GM18505 (cell line): ENCODE measurements around the gene THADA.
"Not testable (repeated sequence)": the region's sequence is repeated elsewhere in the genome, so short reads cannot be mapped to it uniquely, and the experiment has no call there.

Experiments used
- ATAC-seq: cut with Tn5 transposase; IDR thresholded peaks from one replicate; pipeline ENCODE4 v1.9.1; 2021; ENCODE audit not compliant: unreplicated experiment
- POLR2A ChIP-seq: IDR thresholded peaks from 4 replicates; pipeline ENCODE4 v1.6.1; 2011; ENCODE audit warnings: borderline replicate concordance; ENCODE audit not compliant: insufficient read depth, insufficient read length; ENCODE audit errors: extremely low read depth

The THADA gene

DNA sequence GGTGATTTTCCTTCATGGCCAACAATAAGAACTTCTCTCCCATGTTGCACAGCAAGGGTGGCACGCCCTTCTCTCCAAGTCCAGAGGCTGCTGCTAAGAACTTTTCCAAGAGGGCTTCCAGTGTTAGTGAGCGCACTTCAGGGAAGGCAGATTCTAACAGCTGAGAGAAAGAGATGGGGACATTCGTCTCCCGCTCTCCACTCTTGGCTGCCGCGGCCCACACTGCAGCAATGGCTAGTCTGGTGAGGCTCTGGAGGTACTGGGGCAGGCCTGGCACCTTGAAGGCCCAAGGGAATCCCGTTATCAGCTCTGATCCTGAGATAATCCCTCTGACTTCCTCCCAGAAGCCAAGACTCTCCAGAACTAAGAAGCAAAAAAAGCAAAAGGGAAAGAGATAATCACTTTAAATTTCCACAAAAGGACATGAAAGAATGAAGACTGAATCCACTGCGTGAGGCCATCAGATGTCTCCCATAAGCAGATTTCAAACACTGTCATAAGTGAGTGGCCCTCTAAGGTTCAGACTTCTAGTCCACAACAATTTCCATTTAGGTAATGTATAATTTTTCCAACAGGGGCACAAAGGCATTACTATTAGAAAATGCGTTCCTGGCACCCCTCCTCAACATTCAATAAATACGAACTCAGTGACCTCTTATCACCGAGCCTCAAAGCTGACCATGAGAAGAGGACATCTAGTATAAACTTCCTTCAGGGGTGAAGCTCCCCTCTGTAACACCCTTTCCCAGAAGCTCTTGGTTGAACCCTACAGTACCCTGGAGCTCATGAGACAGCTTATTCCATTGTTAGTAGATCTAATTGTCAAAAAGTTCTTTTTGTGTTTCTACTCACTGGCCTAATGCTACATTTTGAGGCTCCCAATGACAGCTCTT lies 302.7 kb downstream of the THADA start:
- no peak for TF ChIP-seq POLR2A
- no peak for ATAC-seq

- TF ChIP-seq POLR2A, result no peak
- ATAC-seq, result no peak
Observed at GRCh38 chr2:43292297-43292696, 303.5 kb downstream of the THADA start.

- ATAC-seq, result no peak
- TF ChIP-seq POLR2A, result no peak
Observed at GRCh38 chr2:43289331-43289730, 306.5 kb downstream of the THADA start.

DNA sequence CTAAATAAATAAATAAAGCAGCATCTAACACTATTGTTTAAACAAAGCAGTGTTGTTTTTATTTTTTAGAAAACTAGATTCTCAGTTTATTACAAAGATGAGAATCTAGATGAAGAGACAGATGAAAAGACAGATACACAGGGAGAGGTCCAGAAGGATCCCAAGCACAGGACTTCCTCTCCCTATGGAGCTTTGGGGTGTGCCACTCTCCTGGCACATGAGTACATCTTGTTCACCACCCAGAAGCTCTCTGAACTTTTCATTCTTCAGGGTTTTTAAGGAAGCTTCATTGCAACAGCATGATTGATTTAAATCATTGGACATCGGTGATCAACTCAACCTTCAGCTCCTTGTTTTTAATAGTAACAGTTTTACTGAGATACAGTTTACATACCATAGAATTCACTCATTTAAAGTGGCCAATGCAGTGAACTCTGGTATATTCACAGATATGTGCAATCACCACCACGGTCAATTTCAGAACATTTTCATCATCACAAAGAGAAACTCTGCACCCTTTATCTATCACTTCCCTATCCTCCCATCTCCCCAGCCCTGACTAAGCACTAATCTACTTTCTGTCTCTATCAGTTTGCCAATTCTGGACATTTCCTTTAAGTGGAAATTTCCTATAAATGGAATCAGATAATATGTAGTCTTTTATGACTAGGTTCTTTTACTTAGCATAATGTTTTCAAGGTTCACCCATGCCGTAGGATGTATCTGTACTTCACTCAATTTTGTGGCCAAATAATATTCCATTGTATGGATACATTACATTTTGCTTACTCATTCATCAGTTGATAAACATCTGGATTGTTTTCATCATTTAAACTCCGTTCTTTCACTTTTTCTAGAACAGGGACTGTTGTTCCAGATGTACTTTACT lies 307.2 kb downstream of the THADA start:
- TF ChIP-seq POLR2A, result no peak
- ATAC-seq, result no peak

DNA sequence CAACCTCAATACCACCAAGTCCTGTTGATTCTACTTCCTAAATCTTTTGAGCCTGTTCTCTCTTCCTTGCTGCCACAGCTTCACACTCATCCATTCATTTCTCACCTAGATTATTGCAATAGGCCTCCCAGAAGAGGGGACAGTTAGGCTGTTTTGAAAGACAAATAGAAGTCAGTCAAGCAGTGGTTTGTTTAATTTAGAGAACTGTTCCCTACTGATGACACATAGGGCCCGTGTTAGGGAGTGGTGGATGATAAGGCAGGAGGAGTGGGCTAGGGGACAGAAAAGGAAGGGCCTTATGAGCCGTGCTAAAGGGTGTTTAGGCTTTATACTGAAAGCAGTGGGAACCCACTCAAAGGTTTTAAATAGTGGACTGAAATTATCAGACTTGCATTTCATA lies 309.9 kb downstream of the THADA start:
- ATAC-seq, result no peak
- no peak for TF ChIP-seq POLR2A

GRCh38 chr2:43284967-43285366 lies 310.9 kb downstream of the THADA start:
- no peak for TF ChIP-seq POLR2A

DNA sequence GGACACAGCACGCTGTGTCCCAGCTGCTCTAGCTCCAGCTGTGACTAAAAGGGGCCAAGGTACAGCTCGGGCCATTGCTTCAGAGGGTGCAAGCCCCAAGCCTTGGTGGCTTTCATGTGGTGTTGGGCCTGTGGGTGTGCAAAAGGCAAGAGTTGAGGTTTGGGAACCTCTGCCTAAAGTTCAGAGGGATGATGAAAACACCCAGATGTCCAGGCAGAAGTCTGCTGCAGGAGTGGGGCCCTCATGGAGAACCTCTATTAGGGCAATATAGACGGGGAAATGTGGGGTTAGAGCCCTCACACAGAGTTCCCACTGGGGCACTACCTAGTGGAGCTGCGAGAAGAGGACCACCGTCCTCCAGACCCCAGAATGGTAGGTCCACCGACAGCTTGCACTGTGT lies 311.5 kb downstream of the THADA start:
- not testable (repeated sequence) for ATAC-seq

More at GRCh38 chr2:43284967-43285366, 310.9 kb downstream of the THADA start:
- ATAC-seq, result no peak

GRCh38 chr2:43280994-43281393 lies 314.8 kb downstream of the THADA start:
- no peak for ATAC-seq
- no peak for TF ChIP-seq POLR2A

- no peak for TF ChIP-seq POLR2A
Observed at GRCh38 chr2:43279317-43279840, 316.5 kb downstream of the THADA start.

GRCh38 chr2:43278564-43279220 lies 317.1 kb downstream of the THADA start:
- ATAC-seq, result no peak

More at GRCh38 chr2:43279317-43279840, 316.5 kb downstream of the THADA start:
- ATAC-seq, result no peak

DNA sequence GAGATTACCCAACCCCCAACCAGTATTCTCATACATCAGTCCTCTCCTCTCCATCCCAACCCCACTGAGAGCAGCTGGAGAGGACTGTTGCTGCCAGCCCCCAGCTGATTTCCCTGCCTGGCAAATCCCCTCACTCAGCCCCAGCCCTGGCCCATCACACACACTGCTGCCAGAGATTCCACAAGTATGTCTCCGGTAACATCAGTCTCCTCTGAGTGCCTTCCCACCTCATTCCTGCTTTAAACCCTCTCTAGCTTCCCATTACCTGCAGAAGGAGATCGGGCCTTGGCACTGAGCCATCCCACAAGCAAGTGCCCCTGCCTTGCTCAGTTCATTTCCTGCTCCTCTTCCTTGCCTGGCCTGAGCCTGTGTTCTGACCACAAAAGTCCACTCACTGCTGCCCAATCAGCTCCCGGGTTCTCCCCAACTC lies 318.9 kb downstream of the THADA start:
- no peak for TF ChIP-seq POLR2A
- ATAC-seq, result no peak

More at GRCh38 chr2:43278564-43279220, 317.1 kb downstream of the THADA start:
- TF ChIP-seq POLR2A, result no peak

DNA sequence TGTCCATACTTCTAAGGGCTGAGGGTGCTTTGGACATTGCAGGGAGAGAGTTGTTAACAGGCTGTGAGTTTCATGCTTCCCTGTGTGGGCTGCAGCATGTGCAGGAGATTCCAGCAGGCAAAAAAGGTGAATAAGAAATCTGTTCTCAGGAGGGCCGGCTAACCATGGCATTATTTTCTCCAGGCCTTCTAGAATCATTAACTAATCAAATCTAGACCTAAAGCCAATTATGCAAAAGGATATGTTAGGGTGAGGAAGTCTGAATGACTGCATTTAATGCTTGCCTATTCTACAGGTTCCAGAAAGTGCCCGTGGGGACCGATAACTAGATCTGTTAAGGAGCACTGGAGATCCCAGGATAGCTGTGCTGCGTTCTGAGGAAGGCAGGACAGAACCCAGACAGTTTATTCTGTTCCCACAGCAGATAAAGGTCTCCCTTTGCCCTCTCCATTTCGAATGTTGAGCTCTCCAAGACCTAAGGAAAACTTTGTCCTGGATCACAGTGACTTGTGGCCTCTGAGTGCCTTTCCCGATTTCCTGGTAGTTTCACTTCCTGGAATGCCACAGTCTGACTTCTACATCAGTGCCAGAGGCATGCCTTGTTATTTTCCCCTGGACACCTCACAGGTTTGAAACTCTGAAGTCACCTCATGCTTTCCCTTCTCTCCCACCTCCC lies 319.4 kb downstream of the THADA start:
- TF ChIP-seq POLR2A, result no peak
- no peak for ATAC-seq

- TF ChIP-seq POLR2A, result no peak
- no peak for ATAC-seq
Observed at GRCh38 chr2:43274721-43275120, 321.1 kb downstream of the THADA start.

DNA sequence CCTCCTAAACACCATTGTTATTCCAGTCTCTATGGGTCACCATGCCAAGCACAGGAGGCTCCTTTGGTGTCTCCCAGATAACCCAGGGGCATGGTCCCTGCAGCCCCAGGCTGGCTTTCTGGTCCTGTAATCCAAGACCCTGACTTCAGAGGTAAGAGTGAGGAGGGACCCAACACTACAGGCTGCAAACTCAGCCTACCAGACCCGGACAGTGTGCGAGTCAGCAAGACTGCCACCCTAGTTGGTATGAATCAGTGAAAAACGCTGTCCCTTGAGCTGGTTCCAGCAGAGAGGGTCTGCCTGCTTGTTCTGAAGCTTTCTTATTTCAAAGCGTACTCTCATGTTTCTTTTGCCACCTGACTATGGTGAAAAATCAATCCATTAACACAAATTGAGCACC lies 321.8 kb downstream of the THADA start:
- no peak for TF ChIP-seq POLR2A
- ATAC-seq, result no peak
